Gastrocnemius medialis (tissue), 4 donors: ENCODE data around the gene GARNL3.

ENCODE experiments used
- POLR2A ChIP-seq, 2 donors: fragments of 450-650 bp; IDR thresholded peaks; one replicate each; pipeline ENCODE4 v1.6.1; 2017; ENCODE audit warnings: antibody characterized with exemption in 2 of 2, mild to moderate bottlenecking in 2 of 2, moderate library complexity in 2 of 2
- TF ChIP-seq, protein P1 (sequence below), 5 experiments: fragments of 450-650 bp in 3 of 5; fragments of 200-600 bp in 2 of 5; sonication (generic) in 2 of 5; IDR thresholded peaks in 4 of 5; conservative IDR thresholded peaks in 1 of 5; 1 replicate in 4 of 5; 2 replicates in 1 of 5; pipeline ENCODE4 v1.5.1; 2016 to 2019; ENCODE audit warnings: antibody characterized with exemption in 5 of 5, mild to moderate bottlenecking in 3 of 5, moderate library complexity in 3 of 5

DNA sequence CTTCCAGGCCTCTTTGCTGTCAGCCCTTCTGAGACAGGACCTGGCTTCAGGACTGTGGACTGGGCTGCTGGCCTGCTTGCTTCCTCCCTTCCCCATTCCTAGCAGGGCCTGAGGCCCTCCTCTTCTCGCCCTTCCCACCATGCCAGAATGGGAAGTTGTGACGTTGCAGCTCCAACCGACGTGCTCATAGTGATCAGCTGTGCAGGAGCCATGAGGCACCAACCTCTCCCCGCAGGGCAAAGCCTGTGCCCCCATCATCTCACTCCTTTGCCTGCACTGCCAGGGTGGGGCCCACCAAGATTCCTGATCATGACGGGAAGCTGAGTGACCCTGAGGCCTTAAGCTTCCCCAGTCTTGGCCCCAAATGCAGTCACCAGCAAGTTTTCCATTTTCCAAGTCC, 45.1 kb upstream of the GARNL3 start:
- TF ChIP-seq, protein P1, sequence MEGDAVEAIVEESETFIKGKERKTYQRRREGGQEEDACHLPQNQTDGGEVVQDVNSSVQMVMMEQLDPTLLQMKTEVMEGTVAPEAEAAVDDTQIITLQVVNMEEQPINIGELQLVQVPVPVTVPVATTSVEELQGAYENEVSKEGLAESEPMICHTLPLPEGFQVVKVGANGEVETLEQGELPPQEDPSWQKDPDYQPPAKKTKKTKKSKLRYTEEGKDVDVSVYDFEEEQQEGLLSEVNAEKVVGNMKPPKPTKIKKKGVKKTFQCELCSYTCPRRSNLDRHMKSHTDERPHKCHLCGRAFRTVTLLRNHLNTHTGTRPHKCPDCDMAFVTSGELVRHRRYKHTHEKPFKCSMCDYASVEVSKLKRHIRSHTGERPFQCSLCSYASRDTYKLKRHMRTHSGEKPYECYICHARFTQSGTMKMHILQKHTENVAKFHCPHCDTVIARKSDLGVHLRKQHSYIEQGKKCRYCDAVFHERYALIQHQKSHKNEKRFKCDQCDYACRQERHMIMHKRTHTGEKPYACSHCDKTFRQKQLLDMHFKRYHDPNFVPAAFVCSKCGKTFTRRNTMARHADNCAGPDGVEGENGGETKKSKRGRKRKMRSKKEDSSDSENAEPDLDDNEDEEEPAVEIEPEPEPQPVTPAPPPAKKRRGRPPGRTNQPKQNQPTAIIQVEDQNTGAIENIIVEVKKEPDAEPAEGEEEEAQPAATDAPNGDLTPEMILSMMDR (IDR thresholded peaks at IDR 0.05 in 4 of 5, conservative IDR thresholded peaks at IDR 0.05 in 1 of 5), result no peak
- no peak for TF ChIP-seq POLR2A (IDR thresholded peaks at IDR 0.05)
